HG03135 (cell line): ENCODE measurements around the gene CPXM2.

Experiments used
- ATAC-seq: cut with Tn5 transposase; IDR thresholded peaks from one replicate; pipeline ENCODE4 v1.9.1; 2021; ENCODE audit warnings: mild to moderate bottlenecking, moderate library complexity; ENCODE audit not compliant: unreplicated experiment

The CPXM2 gene

GRCh38 chr10:123878666-123879303 lies 12.8 kb downstream of the CPXM2 start:
- no peak for ATAC-seq

GRCh38 chr10:123870260-123870659 lies 21.3 kb downstream of the CPXM2 start:
- ATAC-seq = no peak

GRCh38 chr10:123869020-123869414 lies 22.6 kb downstream of the CPXM2 start:
- ATAC-seq = no peak

GRCh38 chr10:123868038-123869019 lies 23.3 kb downstream of the CPXM2 start:
- no peak for ATAC-seq

GRCh38 chr10:123865880-123866279 lies 25.7 kb downstream of the CPXM2 start:
- no peak for ATAC-seq

GRCh38 chr10:123865350-123865749 lies 26.3 kb downstream of the CPXM2 start:
- ATAC-seq = no peak

GRCh38 chr10:123864923-123865322 lies 26.7 kb downstream of the CPXM2 start:
- no peak for ATAC-seq

- no peak for ATAC-seq
Observed at GRCh38 chr10:123863721-123864482, 27.7 kb downstream of the CPXM2 start.

GRCh38 chr10:123863183-123863575 lies 28.4 kb downstream of the CPXM2 start:
- no peak for ATAC-seq

GRCh38 chr10:123862421-123863182 lies 29.0 kb downstream of the CPXM2 start:
- ATAC-seq = no peak

- ATAC-seq = no peak
Observed at GRCh38 chr10:123860856-123861255, 30.8 kb downstream of the CPXM2 start.

- no peak for ATAC-seq
Observed at GRCh38 chr10:123860209-123860608, 31.4 kb downstream of the CPXM2 start.

- no peak for ATAC-seq
Observed at GRCh38 chr10:123859653-123860050, 32.0 kb downstream of the CPXM2 start.

- ATAC-seq = no peak
Observed at GRCh38 chr10:123858907-123859652, 32.5 kb downstream of the CPXM2 start.

GRCh38 chr10:123858077-123858681 lies 33.4 kb downstream of the CPXM2 start:
- ATAC-seq = no peak

GRCh38 chr10:123857616-123858015 lies 34.0 kb downstream of the CPXM2 start:
- no peak for ATAC-seq

- ATAC-seq = no peak
Observed at GRCh38 chr10:123855008-123855684, 36.5 kb downstream of the CPXM2 start.

GRCh38 chr10:123854498-123854897 lies 37.1 kb downstream of the CPXM2 start:
- no peak for ATAC-seq

- ATAC-seq = no peak
Observed at GRCh38 chr10:123854003-123854402, 37.6 kb downstream of the CPXM2 start.
